Measurements from ENCODE around the gene SLC5A2.

Gene SLC5A2

DNA sequence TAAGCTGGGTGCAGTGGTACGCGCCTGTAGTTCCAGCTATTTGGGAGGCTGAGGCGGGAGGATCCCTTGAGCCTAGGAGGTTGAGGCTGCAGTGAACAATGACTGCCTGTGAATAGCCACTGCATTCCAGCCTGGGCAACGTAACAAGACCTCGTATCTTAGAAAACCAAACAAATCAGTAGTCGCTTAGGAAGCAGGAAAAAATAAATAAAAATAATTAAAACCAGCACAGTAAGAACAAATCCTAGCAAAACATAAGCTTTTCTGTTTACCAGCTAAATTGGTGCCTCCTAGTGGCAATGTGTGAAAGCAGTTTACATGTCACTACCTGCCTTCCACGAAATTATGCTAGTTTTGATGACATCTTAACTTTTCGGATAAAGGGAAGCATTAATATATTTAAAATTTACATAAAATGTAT is 22.3 kb upstream of the SLC5A2 start:
- peak; percentile 60 for DNase-seq

GRCh38 chr16:31461201-31461920 is 21.6 kb upstream of the SLC5A2 start:
- no peak for DNase-seq

DNA sequence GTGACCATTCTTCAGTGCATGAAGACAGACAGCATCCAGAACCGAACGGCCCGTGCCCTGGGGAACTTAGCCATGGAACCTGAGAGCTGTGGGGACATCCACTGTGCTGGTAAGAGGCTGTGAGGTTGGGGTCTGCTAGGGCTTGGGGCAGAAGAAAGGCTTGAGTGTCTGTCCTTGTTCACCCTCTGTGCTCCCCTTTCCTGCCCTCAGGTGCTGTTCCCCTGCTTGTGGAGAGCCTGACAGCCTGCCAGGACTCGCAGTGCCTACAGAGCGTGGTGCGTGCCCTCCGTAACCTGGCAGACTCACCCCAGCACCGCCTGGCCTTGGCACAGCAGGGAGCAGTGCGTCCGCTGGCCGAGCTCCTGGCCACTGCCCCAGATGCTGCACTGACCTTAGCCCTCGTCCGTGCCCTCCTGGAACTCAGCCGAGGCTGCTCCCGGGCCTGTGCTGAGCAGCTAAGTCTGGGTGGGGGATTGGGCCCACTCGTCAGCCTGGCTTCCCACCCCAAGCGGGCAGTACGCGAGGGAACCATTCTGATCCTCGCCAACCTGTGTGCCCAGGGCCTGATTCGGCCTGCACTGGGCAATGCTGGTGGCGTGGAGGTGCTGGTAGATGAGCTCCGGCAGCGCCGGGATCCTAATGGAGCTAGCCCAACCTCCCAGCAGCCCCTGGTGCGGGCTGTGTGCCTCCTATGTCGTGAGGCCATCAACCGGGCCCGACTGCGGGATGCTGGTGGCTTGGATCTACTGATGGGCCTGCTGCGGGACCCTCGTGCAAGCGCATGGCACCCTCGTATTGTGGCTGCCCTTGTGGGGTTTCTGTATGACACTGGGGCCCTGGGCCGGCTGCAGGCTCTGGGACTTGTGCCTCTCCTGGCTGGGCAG is 20.8 kb upstream of the SLC5A2 start:
- DNase-seq = no peak

GRCh38 chr16:31464348-31464769 is 18.6 kb upstream of the SLC5A2 start:
- DNase-seq = no peak

GRCh38 chr16:31464781-31465260 is 18.1 kb upstream of the SLC5A2 start:
- no peak for DNase-seq

DNA sequence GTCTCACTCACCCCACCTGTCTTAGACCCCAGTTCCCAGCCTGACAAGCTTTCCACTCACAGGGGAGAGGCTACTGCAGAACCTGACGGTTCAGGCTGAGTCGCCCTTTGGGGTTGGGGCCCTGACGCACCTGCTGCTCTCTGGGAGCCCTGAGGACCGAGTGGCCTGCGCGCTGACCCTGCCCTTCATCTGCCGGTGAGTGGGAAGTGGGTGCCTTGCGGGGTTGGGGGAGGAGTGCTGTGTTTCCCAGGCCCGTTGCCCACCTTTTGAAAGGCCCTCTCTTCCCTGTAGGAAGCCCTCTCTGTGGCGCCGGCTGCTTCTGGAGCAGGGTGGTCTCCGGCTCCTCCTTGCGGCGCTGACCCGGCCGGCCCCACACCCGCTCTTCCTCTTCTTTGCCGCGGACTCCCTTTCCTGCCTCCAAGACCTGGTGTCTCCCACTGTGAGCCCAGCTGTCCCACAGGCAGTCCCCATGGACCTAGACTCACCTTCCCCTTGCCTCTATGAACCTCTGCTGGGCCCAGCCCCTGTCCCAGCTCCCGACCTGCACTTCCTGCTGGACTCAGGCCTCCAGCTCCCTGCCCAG is 17.0 kb upstream of the SLC5A2 start:
- no peak for DNase-seq

DNA sequence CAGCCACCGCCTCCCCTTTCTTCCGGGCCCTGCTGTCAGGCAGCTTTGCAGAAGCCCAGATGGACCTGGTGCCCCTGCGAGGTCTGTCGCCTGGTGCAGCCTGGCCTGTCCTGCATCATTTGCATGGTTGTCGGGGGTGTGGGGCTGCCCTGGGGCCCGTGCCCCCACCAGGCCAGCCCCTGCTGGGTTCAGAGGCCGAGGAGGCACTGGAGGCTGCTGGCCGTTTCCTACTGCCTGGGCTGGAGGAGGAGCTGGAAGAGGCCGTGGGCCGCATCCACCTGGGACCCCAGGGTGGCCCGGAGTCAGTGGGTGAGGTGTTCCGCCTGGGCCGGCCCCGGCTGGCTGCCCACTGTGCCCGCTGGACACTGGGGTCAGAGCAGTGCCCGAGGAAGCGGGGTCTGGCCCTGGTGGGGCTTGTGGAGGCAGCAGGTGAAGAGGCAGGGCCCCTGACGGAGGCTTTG is 16.5 kb upstream of the SLC5A2 start:
- no peak for DNase-seq

DNA sequence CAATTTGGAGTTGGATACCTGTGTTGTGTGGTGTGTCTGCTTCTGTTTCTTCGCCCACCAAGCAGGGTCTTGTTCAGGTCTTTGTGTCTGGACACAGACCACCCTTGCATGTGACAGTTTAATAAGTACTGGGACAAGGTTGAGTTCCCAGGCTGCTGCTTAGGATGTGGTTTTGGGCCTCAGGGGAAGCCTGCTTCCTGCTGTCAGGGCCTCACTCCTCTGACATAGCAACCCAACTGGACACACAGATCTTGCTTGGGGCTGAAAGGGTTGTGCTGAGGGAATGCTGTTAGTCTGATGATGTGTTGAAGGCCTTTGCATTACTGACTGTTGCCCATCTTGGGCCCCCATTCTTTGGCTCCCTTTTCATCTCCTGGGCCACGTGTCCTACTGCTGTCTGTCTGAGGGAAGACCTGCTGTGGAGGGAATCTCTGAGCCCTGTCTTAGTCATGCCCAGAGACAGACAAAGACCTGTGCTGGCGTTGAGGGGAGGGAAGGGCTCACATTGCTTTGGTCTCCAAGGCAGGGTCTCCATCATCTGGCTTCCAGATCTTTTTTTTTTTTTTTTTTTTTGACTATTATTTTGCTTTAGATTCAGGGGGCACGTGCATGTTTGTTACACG is 15.7 kb upstream of the SLC5A2 start:
- no peak for DNase-seq

GRCh38 chr16:31467858-31468257 is 15.1 kb upstream of the SLC5A2 start:
- no peak for DNase-seq

DNA sequence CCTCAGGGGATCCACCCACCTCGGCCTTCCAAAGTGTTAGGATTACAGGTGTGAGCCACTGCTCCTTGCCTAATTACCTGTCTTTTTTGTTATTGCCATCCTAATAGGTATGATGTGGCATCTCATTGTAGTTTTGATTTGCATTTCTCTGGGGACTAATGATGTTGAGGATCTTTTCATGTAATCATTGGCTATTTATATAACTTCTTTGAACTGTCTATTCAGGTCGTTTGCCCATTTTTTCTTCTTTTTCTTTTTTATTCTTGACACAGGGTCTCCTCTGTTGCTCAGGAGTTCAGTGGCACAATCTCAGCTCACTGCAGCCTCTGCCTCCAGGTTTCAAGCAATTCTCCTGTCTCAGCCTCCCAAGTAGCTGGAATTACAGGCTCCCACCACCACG is 12.3 kb upstream of the SLC5A2 start:
- DNase-seq = no peak

- no peak for DNase-seq
Measured at GRCh38 chr16:31471241-31471874, 11.6 kb upstream of the SLC5A2 start.

DNA sequence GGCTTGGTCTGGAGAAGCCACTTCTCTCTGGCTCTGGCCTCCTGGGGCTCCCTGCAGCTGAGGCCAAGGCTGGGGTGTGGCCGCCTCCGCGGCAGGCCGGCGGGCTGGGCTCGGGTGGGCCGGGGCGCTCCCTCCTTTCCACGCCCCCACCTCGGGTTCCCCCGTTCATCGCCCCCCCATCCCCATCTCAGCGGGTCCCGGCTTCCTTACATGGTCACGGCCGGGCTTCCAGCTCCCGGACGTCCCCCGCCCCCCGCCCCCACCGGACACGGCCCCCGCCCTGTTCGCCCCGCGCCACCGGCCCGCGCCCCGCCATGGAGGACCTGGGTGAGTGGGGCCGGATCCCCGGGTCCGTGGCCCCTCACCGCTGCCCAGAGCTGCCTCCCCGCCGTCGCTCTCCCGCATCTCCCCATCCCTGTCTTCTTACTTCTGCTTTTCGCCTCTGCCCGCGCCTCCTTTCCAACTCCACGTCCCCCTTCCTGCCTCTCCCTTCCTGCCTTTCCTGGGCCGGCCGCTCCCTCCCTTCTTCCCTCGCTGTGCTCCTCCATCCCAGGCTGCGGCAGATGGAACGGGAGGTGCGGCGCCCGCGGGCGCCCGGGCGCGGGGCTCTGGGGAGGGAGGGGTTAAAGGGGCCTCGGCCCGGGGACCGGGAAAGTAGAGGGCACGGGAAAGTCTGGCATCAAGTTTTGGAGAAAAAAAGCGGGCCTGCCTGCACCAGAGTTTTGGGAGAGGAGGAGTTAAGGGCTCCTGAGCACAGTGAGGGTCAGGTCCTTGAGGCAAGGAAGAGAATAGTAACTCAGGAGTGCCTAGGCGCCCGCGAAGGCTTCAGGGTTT is 10.8 kb upstream of the SLC5A2 start, which contains the start of gene TGFB1I1:
Gene TGFB1I1 (plus strand): TSS at position 278 of the 834 bp plus-strand sequence. CDS start 37 bp downstream, at position 315.
- no peak for DNase-seq

DNA sequence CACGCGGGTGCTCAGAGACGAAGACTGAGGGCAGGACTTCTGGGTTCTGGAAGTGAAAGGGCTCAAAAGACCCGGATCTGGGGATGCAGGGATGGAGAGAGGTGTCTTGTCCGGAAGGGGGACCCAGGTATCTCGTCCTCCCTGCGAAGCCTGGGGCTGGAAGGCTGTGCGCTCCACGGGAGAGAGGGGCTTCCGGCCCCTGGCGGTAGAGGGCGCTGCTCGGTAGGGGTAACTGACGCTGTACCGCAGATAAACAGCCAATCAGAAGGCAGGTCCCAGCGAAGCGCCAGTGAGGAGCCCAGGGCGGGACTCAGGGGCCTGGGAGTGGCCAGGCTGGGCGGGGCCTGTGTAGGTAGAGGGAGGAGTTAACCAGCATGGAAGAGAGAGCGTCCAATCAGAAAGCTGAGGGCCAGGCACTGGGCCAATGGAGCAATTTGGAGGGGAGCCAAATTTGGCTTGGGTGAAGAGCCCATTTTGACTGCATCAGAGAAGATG is 10.2 kb upstream of the SLC5A2 start:
- DNase-seq = peak; percentile 27

- no peak for DNase-seq
Measured at GRCh38 chr16:31473264-31473984, 9.5 kb upstream of the SLC5A2 start.

GRCh38 chr16:31474173-31474714 is 8.7 kb upstream of the SLC5A2 start:
- DNase-seq = no peak

DNA sequence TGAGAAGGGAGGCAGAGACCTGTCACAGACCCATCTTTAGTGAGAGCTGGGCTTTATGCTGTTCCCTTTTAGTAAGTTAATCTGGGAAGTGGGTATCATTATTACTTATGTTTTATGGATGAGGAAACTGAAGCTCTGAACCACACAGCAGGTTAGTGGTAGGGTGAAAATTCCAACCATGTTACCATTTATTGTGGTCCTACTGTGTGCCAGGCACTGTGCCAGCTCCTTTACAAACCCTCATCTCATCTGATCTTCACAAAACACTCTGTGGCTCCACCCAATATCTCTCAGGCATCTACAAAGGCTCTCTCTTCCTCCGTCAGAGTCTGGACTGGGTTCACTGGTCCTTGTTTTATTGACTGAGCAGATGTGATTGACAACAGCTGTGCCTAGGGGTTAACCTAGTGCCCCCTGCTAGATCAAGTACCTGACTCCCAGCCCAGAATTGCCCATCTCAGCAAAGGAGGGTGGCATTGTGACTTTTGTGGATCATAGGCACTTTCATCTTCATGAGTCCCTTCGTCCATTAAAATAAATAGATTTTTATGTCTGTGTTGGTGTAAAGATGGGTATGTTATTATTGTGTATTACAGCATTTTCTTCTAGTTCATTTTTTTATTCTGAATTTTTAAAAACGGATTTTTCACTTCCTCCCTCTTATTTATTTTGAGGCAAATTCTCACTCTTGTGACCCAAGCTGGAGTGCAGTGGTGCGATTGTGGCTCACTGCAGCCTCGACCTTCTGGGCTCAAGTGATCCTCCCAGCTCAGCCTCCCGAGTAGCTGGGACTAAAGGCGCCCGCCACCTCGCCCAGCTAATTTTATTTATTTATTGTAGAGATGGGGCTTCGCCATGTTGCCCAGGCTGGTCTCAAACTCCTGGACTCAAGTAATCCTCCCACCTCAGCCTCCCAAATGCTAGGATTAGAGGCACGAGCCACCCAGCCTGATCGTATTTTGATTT is 7.9 kb upstream of the SLC5A2 start:
- DNase-seq = no peak

- no peak for DNase-seq
Measured at GRCh38 chr16:31475946-31476302, 7.0 kb upstream of the SLC5A2 start.

DNA sequence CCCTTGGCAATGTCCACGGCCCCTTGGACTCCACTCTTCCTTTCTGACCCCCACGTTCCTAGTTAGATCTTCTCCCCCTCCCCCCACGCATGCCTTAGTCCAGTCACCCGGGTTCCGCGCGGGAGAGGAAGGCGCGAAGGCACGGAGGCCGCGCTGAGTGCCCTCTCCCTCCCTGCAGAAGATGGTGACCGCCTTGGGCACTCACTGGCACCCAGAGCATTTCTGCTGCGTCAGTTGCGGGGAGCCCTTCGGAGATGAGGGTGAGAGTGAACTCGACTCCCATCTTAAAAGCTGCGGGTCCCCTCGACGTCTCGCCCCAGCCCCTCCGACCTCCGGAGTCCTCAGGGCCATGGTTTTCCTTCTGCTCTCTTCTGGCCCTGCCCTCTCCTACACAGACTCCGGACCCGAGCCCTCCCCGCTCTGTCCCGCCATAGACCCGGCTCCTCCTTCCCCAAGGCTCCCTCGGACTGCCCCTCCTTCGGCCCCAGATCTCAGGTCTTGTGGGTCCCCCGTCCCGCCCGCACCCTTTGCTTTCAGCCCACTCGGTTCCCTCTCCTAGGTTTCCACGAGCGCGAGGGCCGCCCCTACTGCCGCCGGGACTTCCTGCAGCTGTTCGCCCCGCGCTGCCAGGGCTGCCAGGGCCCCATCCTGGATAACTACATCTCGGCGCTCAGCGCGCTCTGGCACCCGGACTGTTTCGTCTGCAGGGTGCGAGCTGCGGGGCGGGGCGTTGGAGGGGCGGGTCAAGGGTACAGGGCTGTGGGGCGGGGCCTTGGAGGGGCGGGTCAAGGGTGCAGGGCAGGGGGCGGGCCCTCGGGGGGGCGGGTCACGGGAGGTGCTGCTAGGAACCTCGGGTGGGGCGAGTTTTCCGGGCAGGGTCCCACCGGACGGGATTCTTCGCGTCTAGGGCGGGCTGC is 6.4 kb upstream of the SLC5A2 start:
- DNase-seq = peak; percentile 86

All from CD4-positive, alpha-beta T cell treated with Interleukin-4 for 4 hours (primary cell).